HCT116 (cell line): ENCODE data around the gene BABAM2. TPM values are rescaled to one million over a fixed set of nuclear protein-coding genes. Genes with fewer than 3 reads are reported as not detected.

ENCODE experiments used
- ATAC-seq: fragments of 200-7000 bp; cut with Tn5 transposase; 2 replicates; pipeline ENCODE4 v1.9.1; 2020; ENCODE audit warnings: mild to moderate bottlenecking, moderate library complexity
- BruUV-seq: library from RNA; stranded (reverse); fragments of 400-500 nt; replicated peaks from 2 replicates; lab custom pipeline; 2021; lab: Mats Ljungman, UMichigan
- CTCF ChIA-PET: fragments of 300-600 bp; sonication (Branson Sonifier 250); formaldehyde crosslinking; loops from one replicate; lab custom pipeline; 2021; ENCODE audit warnings: antibody characterized with exemption; lab: Charles Lee
- POLR2A ChIA-PET: fragments of 300-600, 350-600 bp; sonication (Branson Sonifier 250); formaldehyde crosslinking; loops from one replicate; lab custom pipeline; 2021; ENCODE audit warnings: antibody characterized with exemption; lab: Charles Lee
- RAD21 ChIA-PET, 2 experiments: fragments of 300-600 bp; sonication (Branson Sonifier 250); formaldehyde crosslinking; loops; one replicate each; lab custom pipeline; 2023; ENCODE audit warnings: low total read pairs in 2 of 2; ENCODE audit not compliant: uncharacterized antibody in 2 of 2, unreplicated experiment in 2 of 2, low non-redundant PET in 1 of 2; lab: Charles Lee
- DNase-seq: peaks from one replicate; pipeline ENCODE4 v3.0.0-alpha.2; 2010; ENCODE audit warnings: low read depth, low spot score
- H2AFZ ChIP-seq: fragments of 200-600 bp; shearing (Covaris generic), sonication (generic); 2 replicates; pipeline ENCODE4 v1.6.1; 2017; ENCODE audit warnings: low read depth, mixed run types, mixed read lengths, antibody characterized with exemption, low read length; ENCODE audit not compliant: poor library complexity, severe bottlenecking
- H3K27ac ChIP-seq: 2 replicates; pipeline ENCODE4 v1.5.1; 2012; ENCODE audit warnings: low read depth, low read length
- H3K27me3 ChIP-seq: fragments of 200-600 bp; sonication (generic); 2 replicates; pipeline ENCODE4 v1.6.1; 2016; ENCODE audit warnings: mixed run types, low read length, mixed read lengths; ENCODE audit not compliant: insufficient read depth
- H3K36me3 ChIP-seq, 2 experiments: fragments of 200-500 bp in 1 of 2; fragments of 200-600 bp in 1 of 2; sonication (Bioruptor generic) in 1 of 2; sonication (generic) in 1 of 2; 2 replicates each; pipeline versions ENCODE4 v1.5.1 to v1.6.1; 2014 to 2016; ENCODE audit warnings: low read length in 2 of 2, inconsistent platforms in 1 of 2, mixed read lengths in 1 of 2, mixed run types in 1 of 2; ENCODE audit not compliant: insufficient read depth in 2 of 2, control insufficient read depth in 1 of 2
- H3K4me1 ChIP-seq, 2 experiments: fragments of 200-600 bp in 1 of 2; sonication (generic) in 1 of 2; 2 replicates each; pipeline versions ENCODE4 v1.5.1 to v1.6.1; 2012 to 2017; ENCODE audit warnings: low read length in 2 of 2, inconsistent platforms in 1 of 2, mild to moderate bottlenecking in 1 of 2, mixed read lengths in 1 of 2, mixed run types in 1 of 2, moderate library complexity in 1 of 2; ENCODE audit not compliant: insufficient read depth in 2 of 2, control insufficient read depth in 1 of 2
- H3K4me2 ChIP-seq: fragments of 200-600 bp; sonication (generic); 2 replicates; pipeline ENCODE4 v1.6.1; 2017; ENCODE audit warnings: mixed run types, low read length, mixed read lengths
- H3K4me3 ChIP-seq, 2 experiments: fragments of 200-600 bp in 1 of 2; sonication (generic) in 1 of 2; replicated peaks in 1 of 2; 2 replicates each; pipeline ENCODE4 v1.5.1; 2011 to 2016; ENCODE audit warnings: low read length in 2 of 2, control low read depth in 1 of 2, low read depth in 1 of 2, mild to moderate bottlenecking in 1 of 2, mixed read lengths in 1 of 2, mixed run types in 1 of 2
- H3K79me2 ChIP-seq: fragments of 200-600 bp; sonication (generic); 2 replicates; pipeline ENCODE4 v1.6.1; 2017; ENCODE audit warnings: mild to moderate bottlenecking, mixed run types, low read length, moderate library complexity, mixed read lengths; ENCODE audit not compliant: insufficient read depth
- H3K9ac ChIP-seq: fragments of 200-600 bp; sonication (generic); 2 replicates; pipeline ENCODE4 v1.6.1; 2016; ENCODE audit warnings: low read length, mixed read lengths
- H3K9me2 ChIP-seq: fragments of 200-600 bp; sonication (generic), shearing (Covaris generic); 2 replicates; pipeline ENCODE4 v1.6.1; 2017; ENCODE audit warnings: mixed run types, mild to moderate bottlenecking, moderate library complexity; ENCODE audit not compliant: insufficient read depth
- H3K9me3 ChIP-seq, 2 experiments: fragments of 200-500 bp in 1 of 2; fragments of 200-600 bp in 1 of 2; sonication (Bioruptor generic) in 1 of 2; sonication (generic) in 1 of 2; 2 replicates each; pipeline ENCODE4 v1.6.1; 2014 to 2017; ENCODE audit warnings: low read length in 2 of 2, mixed read lengths in 2 of 2, inconsistent platforms in 1 of 2, low read depth in 1 of 2, mild to moderate bottlenecking in 1 of 2, mixed run types in 1 of 2, moderate library complexity in 1 of 2; ENCODE audit not compliant: control insufficient read depth in 1 of 2, insufficient read depth in 1 of 2
- H4K20me1 ChIP-seq: fragments of 200-600 bp; sonication (generic), shearing (Covaris generic); 2 replicates; pipeline ENCODE4 v1.6.1; 2017; ENCODE audit warnings: mixed run types, mild to moderate bottlenecking, moderate library complexity; ENCODE audit not compliant: insufficient read depth
- CBX3 ChIP-seq: IDR thresholded peaks from 2 replicates; pipeline ENCODE4 v1.6.1; 2012; ENCODE audit warnings: low read depth
- ELF1 ChIP-seq: IDR thresholded peaks from 2 replicates; pipeline ENCODE4 v1.6.1; 2012; ENCODE audit warnings: low read depth, borderline replicate concordance
- FOSL1 ChIP-seq: IDR thresholded peaks from 2 replicates; pipeline ENCODE4 v1.6.1; 2012; ENCODE audit warnings: low read depth
- RAD21 ChIP-seq: IDR thresholded peaks from 2 replicates; pipeline ENCODE4 v1.6.1; 2012; ENCODE audit warnings: low read depth, mild to moderate bottlenecking
- SP1 ChIP-seq: IDR thresholded peaks from 2 replicates; pipeline ENCODE4 v1.6.1; 2012; ENCODE audit warnings: low read depth
- YY1 ChIP-seq: IDR thresholded peaks from 2 replicates; pipeline ENCODE4 v1.6.1; 2011; ENCODE audit warnings: low read length, low read depth, moderate library complexity, mild to moderate bottlenecking; ENCODE audit not compliant: insufficient replicate concordance; ENCODE audit errors: extremely low read depth
- intact Hi-C: fragments of 100-400 bp; cut with micrococcal nuclease; formaldehyde crosslinking; loops from 2 replicates; pipeline ENCODE4 v1.10.0; 2022
- total RNA-seq: library from RNA; stranded (reverse); gene quantifications from one replicate; pipeline ENCODE4 v1.2.1, GENCODE V29; 2021; ENCODE audit not compliant: unreplicated experiment
- TF ChIP-seq, protein P1 (sequence below): IDR thresholded peaks from 2 replicates; pipeline ENCODE4 v1.6.1; 2012; ENCODE audit warnings: low read depth
- TF ChIP-seq, protein P2 (sequence below): IDR thresholded peaks from 2 replicates; pipeline ENCODE4 v1.6.1; 2011; ENCODE audit warnings: mild to moderate bottlenecking, low read length, moderate library complexity; ENCODE audit not compliant: insufficient replicate concordance; ENCODE audit errors: extremely low read depth

The BABAM2 gene
- total RNA-seq, 1 experiment from 2014 or later: 23.8 TPM

DNA sequence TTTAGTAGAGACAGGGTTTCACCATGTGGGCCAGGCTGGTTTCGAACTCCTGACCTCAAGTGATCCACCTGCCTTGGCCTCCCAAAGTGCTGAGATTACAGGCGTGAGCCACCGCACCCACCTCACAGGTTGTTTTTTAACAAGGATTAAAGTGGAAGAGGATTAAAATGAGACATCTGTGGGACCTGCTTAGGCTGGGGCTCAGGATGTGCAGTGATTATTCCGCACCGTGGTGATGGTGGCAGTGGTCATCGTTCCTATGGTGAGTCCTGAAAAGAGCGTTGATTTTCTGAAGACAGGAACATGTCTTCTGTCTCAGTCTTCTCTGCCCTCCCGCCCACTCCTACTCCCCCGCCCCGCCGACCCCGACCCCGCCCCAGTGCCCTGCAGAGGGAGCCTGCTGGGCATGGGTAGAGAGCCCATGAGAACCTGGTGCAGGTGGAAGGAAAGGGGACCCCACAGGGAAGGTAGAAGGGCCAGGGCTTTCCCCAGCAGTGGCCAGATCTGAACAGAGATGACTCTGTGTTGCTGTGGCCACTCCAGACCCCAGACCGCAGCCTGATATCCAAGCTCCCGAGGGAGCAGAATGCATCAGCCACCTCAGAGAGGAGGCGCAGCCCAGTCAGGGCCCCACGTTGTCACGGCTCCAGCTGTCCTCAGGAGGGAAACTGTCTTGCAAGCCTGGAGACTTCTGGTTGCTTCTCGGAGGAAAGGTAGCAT is 467.6 kb downstream of the BABAM2 start:
- no peak for ATAC-seq
- no TSS peak for BruUV-seq
- no peaks in the 10 kb centered on the region for H4K20me1 ChIP-seq
- H3K4me2 ChIP-seq: no peak overlapping the region
- TF ChIP-seq, protein P1, sequence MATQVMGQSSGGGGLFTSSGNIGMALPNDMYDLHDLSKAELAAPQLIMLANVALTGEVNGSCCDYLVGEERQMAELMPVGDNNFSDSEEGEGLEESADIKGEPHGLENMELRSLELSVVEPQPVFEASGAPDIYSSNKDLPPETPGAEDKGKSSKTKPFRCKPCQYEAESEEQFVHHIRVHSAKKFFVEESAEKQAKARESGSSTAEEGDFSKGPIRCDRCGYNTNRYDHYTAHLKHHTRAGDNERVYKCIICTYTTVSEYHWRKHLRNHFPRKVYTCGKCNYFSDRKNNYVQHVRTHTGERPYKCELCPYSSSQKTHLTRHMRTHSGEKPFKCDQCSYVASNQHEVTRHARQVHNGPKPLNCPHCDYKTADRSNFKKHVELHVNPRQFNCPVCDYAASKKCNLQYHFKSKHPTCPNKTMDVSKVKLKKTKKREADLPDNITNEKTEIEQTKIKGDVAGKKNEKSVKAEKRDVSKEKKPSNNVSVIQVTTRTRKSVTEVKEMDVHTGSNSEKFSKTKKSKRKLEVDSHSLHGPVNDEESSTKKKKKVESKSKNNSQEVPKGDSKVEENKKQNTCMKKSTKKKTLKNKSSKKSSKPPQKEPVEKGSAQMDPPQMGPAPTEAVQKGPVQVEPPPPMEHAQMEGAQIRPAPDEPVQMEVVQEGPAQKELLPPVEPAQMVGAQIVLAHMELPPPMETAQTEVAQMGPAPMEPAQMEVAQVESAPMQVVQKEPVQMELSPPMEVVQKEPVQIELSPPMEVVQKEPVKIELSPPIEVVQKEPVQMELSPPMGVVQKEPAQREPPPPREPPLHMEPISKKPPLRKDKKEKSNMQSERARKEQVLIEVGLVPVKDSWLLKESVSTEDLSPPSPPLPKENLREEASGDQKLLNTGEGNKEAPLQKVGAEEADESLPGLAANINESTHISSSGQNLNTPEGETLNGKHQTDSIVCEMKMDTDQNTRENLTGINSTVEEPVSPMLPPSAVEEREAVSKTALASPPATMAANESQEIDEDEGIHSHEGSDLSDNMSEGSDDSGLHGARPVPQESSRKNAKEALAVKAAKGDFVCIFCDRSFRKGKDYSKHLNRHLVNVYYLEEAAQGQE: no peak
- TF ChIP-seq CBX3: no peak
- TF ChIP-seq SP1: no peak
- TF ChIP-seq, protein P2, sequence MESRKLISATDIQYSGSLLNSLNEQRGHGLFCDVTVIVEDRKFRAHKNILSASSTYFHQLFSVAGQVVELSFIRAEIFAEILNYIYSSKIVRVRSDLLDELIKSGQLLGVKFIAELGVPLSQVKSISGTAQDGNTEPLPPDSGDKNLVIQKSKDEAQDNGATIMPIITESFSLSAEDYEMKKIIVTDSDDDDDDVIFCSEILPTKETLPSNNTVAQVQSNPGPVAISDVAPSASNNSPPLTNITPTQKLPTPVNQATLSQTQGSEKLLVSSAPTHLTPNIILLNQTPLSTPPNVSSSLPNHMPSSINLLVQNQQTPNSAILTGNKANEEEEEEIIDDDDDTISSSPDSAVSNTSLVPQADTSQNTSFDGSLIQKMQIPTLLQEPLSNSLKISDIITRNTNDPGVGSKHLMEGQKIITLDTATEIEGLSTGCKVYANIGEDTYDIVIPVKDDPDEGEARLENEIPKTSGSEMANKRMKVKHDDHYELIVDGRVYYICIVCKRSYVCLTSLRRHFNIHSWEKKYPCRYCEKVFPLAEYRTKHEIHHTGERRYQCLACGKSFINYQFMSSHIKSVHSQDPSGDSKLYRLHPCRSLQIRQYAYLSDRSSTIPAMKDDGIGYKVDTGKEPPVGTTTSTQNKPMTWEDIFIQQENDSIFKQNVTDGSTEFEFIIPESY: no peak
- TF ChIP-seq RAD21: no peak
- TF ChIP-seq YY1: no peak
- TF ChIP-seq FOSL1: no peak
- TF ChIP-seq ELF1: no peak
- DNase-seq: no peak
- H3K4me3 ChIP-seq: no peak overlapping the region
- no peak overlapping the region for H2AFZ ChIP-seq
- H3K9me2 ChIP-seq: no peaks in the 10 kb centered on the region
- peaks cover 7 to 52% of the 10 kb centered on the region in 2 experiments; a peak in 3 of 4 replicates for H3K4me1 ChIP-seq
- intact Hi-C loops: no loop called here
- H3K27me3 ChIP-seq: no peaks in the 10 kb centered on the region
- no peaks in the 10 kb centered on the region for H3K36me3 ChIP-seq
- no peak overlapping the region for H3K27ac ChIP-seq
- no peaks in the 10 kb centered on the region for H3K9me3 ChIP-seq
- ChIA-PET CTCF (no interaction called here), RAD21 (no interaction called here), POLR2A (no interaction called here)
- no peak overlapping the region for H3K9ac ChIP-seq
- no peaks in the 10 kb centered on the region for H3K79me2 ChIP-seq
